ENCODE results near the gene ADAMTS13.

Gene ADAMTS13

GRCh38 chr9:133393399-133393798 is 28.8 kb upstream of the ADAMTS13 start:
- no peak for DNase-seq

- no peak for DNase-seq
These were observed 27.4 kb upstream of the ADAMTS13 start for GRCh38 chr9:133394687-133395271.

- no peak for DNase-seq
These were observed 25.2 kb upstream of the ADAMTS13 start for GRCh38 chr9:133396952-133397351.

GRCh38 chr9:133397370-133397769 is 24.8 kb upstream of the ADAMTS13 start:
- no peak for DNase-seq

- no peak for DNase-seq
These were observed 24.3 kb upstream of the ADAMTS13 start for GRCh38 chr9:133397895-133398294.

- no peak for DNase-seq
These were observed 21.9 kb upstream of the ADAMTS13 start for GRCh38 chr9:133400292-133400691.

- DNase-seq, result no peak
These were observed 20.6 kb upstream of the ADAMTS13 start for GRCh38 chr9:133401588-133401987.

- DNase-seq, result no peak
These were observed 19.5 kb upstream of the ADAMTS13 start for GRCh38 chr9:133402689-133403088.

- DNase-seq, result peak; percentile 64 to 72
These were observed 18.3 kb upstream of the ADAMTS13 start for GRCh38 chr9:133403766-133404453.

GRCh38 chr9:133404454-133405002 is 17.6 kb upstream of the ADAMTS13 start:
- DNase-seq, result no peak

GRCh38 chr9:133405508-133406438 is 16.4 kb upstream of the ADAMTS13 start:
- no peak for DNase-seq

GRCh38 chr9:133406480-133407307 is 15.5 kb upstream of the ADAMTS13 start:
- DNase-seq, result peak; percentile 85 to 86

- no peak for DNase-seq
These were observed 14.1 kb upstream of the ADAMTS13 start for GRCh38 chr9:133408042-133408441.

GRCh38 chr9:133415170-133415569 is 7.0 kb upstream of the ADAMTS13 start:
- DNase-seq, result no peak

GRCh38 chr9:133417541-133418461 is 4.4 kb upstream of the ADAMTS13 start, which contains the start of gene REXO4:
REXO4 (minus strand) TSS chr9:133418010; CDS start chr9:133417844, 166 bp downstream.
- peak; percentile 87 to 89 for DNase-seq

GRCh38 chr9:133419005-133419404 is 3.2 kb upstream of the ADAMTS13 start:
- DNase-seq, result no peak

GRCh38 chr9:133420392-133420827 is 1.8 kb upstream of the ADAMTS13 start:
- no peak for DNase-seq

- no peak for DNase-seq
These were observed 1.0 kb downstream of the ADAMTS13 start for GRCh38 chr9:133423216-133423615.

GRCh38 chr9:133424187-133424586 is 2.0 kb downstream of the ADAMTS13 start:
- no peak for DNase-seq

GRCh38 chr9:133425049-133425632 is 3.0 kb downstream of the ADAMTS13 start:
- DNase-seq, result no peak

- DNase-seq, result no peak
These were observed 3.8 kb downstream of the ADAMTS13 start for GRCh38 chr9:133426011-133426410.

All from stimulated activated CD4-positive, alpha-beta T cell treated with anti-CD3 and anti-CD28 coated beads, Interleukin-2, amount 100 ng/mL, for 24 hours (primary cell).